HepG2 (cell line): Measurements from ENCODE around the gene SPG7. TPM values are rescaled to one million over a fixed set of nuclear protein-coding genes. Genes with fewer than 3 reads are reported as not detected.

Source experiments
- AHDC1 ChIP-seq: sonication (generic); formaldehyde crosslinking; IDR thresholded peaks from 2 replicates; pipeline ENCODE4 v1.5.1; 2020; ENCODE audit warnings: mild to moderate bottlenecking, missing genetic modification reagents, borderline replicate concordance
- ATF2 ChIP-seq: sonication (generic); formaldehyde crosslinking; IDR thresholded peaks from 2 replicates; pipeline ENCODE4 v1.4.0; 2020; ENCODE audit warnings: missing genetic modification reagents
- CHCHD3 ChIP-seq: sonication (generic); formaldehyde crosslinking; IDR thresholded peaks from 2 replicates; pipeline ENCODE4 v1.8.0; 2022; ENCODE audit warnings: mild to moderate bottlenecking, missing genetic modification reagents, moderate library complexity
- ELK4 ChIP-seq: sonication (generic); formaldehyde crosslinking; IDR thresholded peaks from 2 replicates; pipeline ENCODE4 v1.9.0; 2021; ENCODE audit warnings: missing genetic modification reagents, borderline replicate concordance
- FOXC1 ChIP-seq: sonication (generic); formaldehyde crosslinking; IDR thresholded peaks from 2 replicates; pipeline ENCODE4 v1.8.0; 2022; ENCODE audit warnings: mild to moderate bottlenecking, missing genetic modification reagents, borderline replicate concordance
- HMG20A ChIP-seq: IDR thresholded peaks from 2 replicates; pipeline ENCODE4 v1.6.1; 2016; ENCODE audit warnings: borderline replicate concordance
- IRF2 ChIP-seq: IDR thresholded peaks from 2 replicates; pipeline ENCODE4 v1.6.1; 2018; ENCODE audit warnings: missing genetic modification reagents, missing compliant biosample characterization
- MLLT10 ChIP-seq: sonication (generic); formaldehyde crosslinking; IDR thresholded peaks from 2 replicates; pipeline ENCODE4 v1.4.0; 2020; ENCODE audit warnings: missing genetic modification reagents
- MTERF4 ChIP-seq: sonication (generic); formaldehyde crosslinking; IDR thresholded peaks from 2 replicates; pipeline ENCODE4 v1.8.0; 2023; ENCODE audit warnings: mild to moderate bottlenecking, missing genetic modification reagents
- NFIB ChIP-seq: sonication (generic); formaldehyde crosslinking; IDR thresholded peaks from 2 replicates; pipeline ENCODE4 v1.9.0; 2021; ENCODE audit warnings: missing genetic modification reagents, mild to moderate bottlenecking, borderline replicate concordance
- SAP130 ChIP-seq: IDR thresholded peaks from 2 replicates; pipeline ENCODE4 v1.6.1; 2016; ENCODE audit warnings: low read depth
- SMAD3 ChIP-seq: sonication (generic); formaldehyde crosslinking; IDR thresholded peaks from 2 replicates; pipeline ENCODE4 v1.4.0; 2020; ENCODE audit warnings: missing genetic modification reagents
- TAF15 ChIP-seq: fragments of 200-400 bp; formaldehyde crosslinking; IDR thresholded peaks from one replicate; pipeline ENCODE4 v1.6.1; 2018; ENCODE audit warnings: mild to moderate bottlenecking, low read depth, low read length; ENCODE audit not compliant: poor library complexity, severe bottlenecking
- ZNF205 ChIP-seq: IDR thresholded peaks from 2 replicates; pipeline ENCODE4 v1.6.1; 2018; ENCODE audit warnings: missing biosample characterization, missing genetic modification reagents
- ZNF362 ChIP-seq: sonication (generic); formaldehyde crosslinking; IDR thresholded peaks from 2 replicates; pipeline ENCODE4 v1.4.0; 2020; ENCODE audit warnings: missing genetic modification reagents, mild to moderate bottlenecking, borderline replicate concordance
- ZNF496 ChIP-seq: sonication (generic); formaldehyde crosslinking; IDR thresholded peaks from 2 replicates; pipeline ENCODE4 v1.8.1; 2023; ENCODE audit warnings: mild to moderate bottlenecking, moderate library complexity, missing genetic modification reagents; ENCODE audit not compliant: insufficient replicate concordance
- ZNF839 ChIP-seq: sonication (generic); formaldehyde crosslinking; IDR thresholded peaks from 2 replicates; pipeline ENCODE4 v1.4.0; 2020; ENCODE audit warnings: missing genetic modification reagents, mild to moderate bottlenecking, borderline replicate concordance
- ZSCAN29 ChIP-seq: sonication (generic); formaldehyde crosslinking; conservative IDR thresholded peaks from 2 replicates; pipeline ENCODE4 v1.4.0; 2020; ENCODE audit warnings: mild to moderate bottlenecking, missing genetic modification reagents
- polyA plus RNA-seq, 8 experiments: library from polyadenylated mRNA; depleted of rRNA in 3 of 8; stranded (reverse) in 7 of 8; unstranded in 1 of 8; fragments of >200 nt; fragmentation: Illumina TruSeq in 4 of 8; extraction: Trizol in 4 of 8; gene quantifications; 2 replicates each; pipeline versions ENCODE4 v1.2.1 to v1.2.3, GENCODE V29; 2011 to 2016; ENCODE audit warnings: low read depth in 4 of 8, missing spikeins in 1 of 8, mixed read lengths in 1 of 8; ENCODE audit not compliant: insufficient read depth in 1 of 8
- total RNA-seq, 5 experiments: library from RNA; depleted of rRNA; stranded (reverse); fragments of >200 nt; fragmentation: Illumina TruSeq; extraction: Trizol; gene quantifications; 2 replicates each; pipeline ENCODE4 v1.2.3, GENCODE V29; 2016; ENCODE audit warnings: low read depth in 1 of 5

SPG7 gene
- total and polyA plus RNA-seq, 2 of the 13 experiments (the other 11 are each of a cell fraction or from before 2014, with no cell fraction given) = 66.0 to 136 TPM

GRCh38 chr16:89556750-89557689 is 48.8 kb downstream of the SPG7 start (continued):
- TF ChIP-seq AHDC1 (CRISPR knock-in tag) (no peak), NFIB (CRISPR knock-in tag) (no peak), CHCHD3 (no peak), HMG20A (CRISPR knock-in tag) (no peak), ZNF205 (no peak; the same call in 1 of the 2 replicates), FOXC1 (no peak), ZSCAN29 (CRISPR knock-in tag) (no peak), TAF15 (no peak), ZNF839 (no peak), ATF2 (CRISPR knock-in tag) (0 out of 2 replicates have a peak, but pooled peaks have one; percentile 48), IRF2 (CRISPR knock-in tag) (peak; percentile 64; the same call in 1 of the 2 replicates), ELK4 (CRISPR knock-in tag) (no peak), ZNF362 (CRISPR knock-in tag) (no peak; the same call in 1 of the 2 replicates), SAP130 (peak; percentile 82), SMAD3 (no peak), ZNF496 (CRISPR knock-in tag) (no peak), MTERF4 (no peak), MLLT10 (CRISPR knock-in tag) (0 out of 2 replicates have a peak, but pooled peaks have one; percentile 23)
